Measurements from ENCODE around the gene PARD6B. TPM values are rescaled to one million over a fixed set of nuclear protein-coding genes. Genes with fewer than 3 reads are reported as not detected.
"Not testable (repeated sequence)": the region's sequence is repeated elsewhere in the genome, so short reads cannot be mapped to it uniquely, and the experiment has no call there.

PARD6B gene
- total RNA-seq, 1 donor from 2014 or later: 0.97 TPM

DNA sequence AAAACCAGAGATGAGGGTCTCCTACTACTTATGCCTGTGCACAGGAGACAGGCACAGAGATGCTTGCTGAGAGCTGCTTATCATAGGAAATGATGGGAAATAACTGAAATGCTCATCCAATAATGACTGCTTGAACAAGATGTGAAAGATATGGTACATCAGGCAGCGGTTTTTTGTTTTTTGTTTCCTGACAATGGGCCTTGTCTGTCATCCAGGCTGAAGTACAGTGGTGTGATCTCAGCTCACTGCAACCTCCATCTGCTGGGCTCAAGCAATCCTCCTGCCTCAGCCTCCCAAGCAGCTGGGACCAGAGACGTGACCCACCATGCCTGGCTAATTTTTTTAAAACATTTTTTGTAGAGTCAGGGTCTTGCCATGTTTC, 38.8 kb upstream of the PARD6B start:
- peaks cover 51% of the 10 kb centered on the region for H3K27me3 Mint-ChIP-seq (ENCODE audit: unreplicated experiment)
- DNase-seq (ENCODE audit: extremely low spot score, unreplicated experiment): no peak
- H3K4me1 Mint-ChIP-seq (ENCODE audit: unreplicated experiment): peaks cover 28% of the 10 kb centered on the region
- no peaks in the 10 kb centered on the region for H3K9me3 Mint-ChIP-seq (ENCODE audit: unreplicated experiment)
- H3K27ac Mint-ChIP-seq (ENCODE audit: unreplicated experiment): no peak overlapping the region
- H3K4me3 Mint-ChIP-seq (ENCODE audit: unreplicated experiment): no peak overlapping the region
- H3K36me3 Mint-ChIP-seq (ENCODE audit: unreplicated experiment): no peaks in the 10 kb centered on the region
- TF ChIP-seq, protein P1, sequence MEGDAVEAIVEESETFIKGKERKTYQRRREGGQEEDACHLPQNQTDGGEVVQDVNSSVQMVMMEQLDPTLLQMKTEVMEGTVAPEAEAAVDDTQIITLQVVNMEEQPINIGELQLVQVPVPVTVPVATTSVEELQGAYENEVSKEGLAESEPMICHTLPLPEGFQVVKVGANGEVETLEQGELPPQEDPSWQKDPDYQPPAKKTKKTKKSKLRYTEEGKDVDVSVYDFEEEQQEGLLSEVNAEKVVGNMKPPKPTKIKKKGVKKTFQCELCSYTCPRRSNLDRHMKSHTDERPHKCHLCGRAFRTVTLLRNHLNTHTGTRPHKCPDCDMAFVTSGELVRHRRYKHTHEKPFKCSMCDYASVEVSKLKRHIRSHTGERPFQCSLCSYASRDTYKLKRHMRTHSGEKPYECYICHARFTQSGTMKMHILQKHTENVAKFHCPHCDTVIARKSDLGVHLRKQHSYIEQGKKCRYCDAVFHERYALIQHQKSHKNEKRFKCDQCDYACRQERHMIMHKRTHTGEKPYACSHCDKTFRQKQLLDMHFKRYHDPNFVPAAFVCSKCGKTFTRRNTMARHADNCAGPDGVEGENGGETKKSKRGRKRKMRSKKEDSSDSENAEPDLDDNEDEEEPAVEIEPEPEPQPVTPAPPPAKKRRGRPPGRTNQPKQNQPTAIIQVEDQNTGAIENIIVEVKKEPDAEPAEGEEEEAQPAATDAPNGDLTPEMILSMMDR (IDR thresholded peaks at IDR 0.05): no peak

DNA sequence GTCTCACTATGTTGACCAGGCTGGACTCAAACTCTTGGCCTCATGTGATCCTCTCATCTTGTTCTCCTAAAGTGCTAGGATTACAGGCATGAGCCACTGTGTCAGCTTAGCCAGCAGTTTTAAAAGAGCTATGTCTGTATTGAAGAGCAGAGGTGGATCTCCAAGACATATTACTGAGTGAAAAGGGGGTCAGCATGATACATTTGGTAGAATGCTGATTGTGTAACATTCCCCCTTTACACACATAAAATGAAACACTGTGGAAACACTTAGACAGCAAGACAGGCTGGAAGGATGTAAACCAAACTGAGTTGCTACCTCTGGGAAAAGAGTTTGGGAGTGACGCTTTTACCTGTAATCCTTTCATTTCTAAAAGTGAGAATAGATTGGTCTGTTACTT, 38.4 kb upstream of the PARD6B start:
- no peak overlapping the region for H3K27ac Mint-ChIP-seq (ENCODE audit: unreplicated experiment)
- H3K4me3 Mint-ChIP-seq (ENCODE audit: unreplicated experiment): no peak overlapping the region
- TF ChIP-seq, protein P1 (IDR thresholded peaks at IDR 0.05): no peak
- no peak for DNase-seq (ENCODE audit: extremely low spot score, unreplicated experiment)
- no peaks in the 10 kb centered on the region for H3K36me3 Mint-ChIP-seq (ENCODE audit: unreplicated experiment)
- peaks cover 54% of the 10 kb centered on the region for H3K27me3 Mint-ChIP-seq (ENCODE audit: unreplicated experiment)
- peaks cover 28% of the 10 kb centered on the region for H3K4me1 Mint-ChIP-seq (ENCODE audit: unreplicated experiment)
- H3K9me3 Mint-ChIP-seq (ENCODE audit: unreplicated experiment): no peaks in the 10 kb centered on the region

DNA sequence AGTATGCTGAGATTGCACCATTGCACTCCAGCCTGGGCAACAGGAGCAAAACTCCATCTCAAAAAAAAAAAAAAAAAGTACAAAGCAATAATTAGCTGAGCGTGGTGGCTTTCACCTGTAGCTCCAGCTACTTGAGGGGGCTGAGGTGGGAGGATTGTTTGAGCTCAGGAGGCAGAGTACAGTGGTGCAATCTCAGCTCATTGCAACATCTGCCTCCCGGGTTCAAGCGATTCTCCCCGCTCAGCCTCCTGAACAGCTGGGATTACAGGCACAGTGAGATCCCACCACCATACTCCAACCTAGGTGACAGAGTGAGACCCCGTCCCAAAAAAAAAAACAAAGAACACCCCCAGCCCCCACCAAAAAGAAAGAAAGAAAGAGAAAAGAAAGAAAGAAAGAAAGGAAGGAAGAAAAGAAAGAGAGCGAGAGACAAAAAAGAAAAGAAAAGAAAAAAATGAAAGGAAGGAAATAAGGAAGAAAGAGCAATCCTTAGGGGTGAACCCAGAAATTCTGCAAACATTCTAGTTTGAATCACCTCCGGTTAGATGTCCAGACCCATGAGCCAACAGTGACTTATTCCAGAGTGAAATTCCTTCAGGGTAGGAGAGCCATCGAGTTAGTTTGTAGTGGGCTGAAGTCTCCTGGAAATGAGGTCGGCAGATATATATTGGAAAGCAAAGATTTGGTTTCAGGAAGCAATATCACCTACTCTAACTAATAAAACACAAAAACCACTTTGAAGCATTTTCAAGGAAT, 36.8 kb upstream of the PARD6B start:
- DNase-seq (ENCODE audit: extremely low spot score, unreplicated experiment): no peak
- H3K27ac Mint-ChIP-seq (ENCODE audit: unreplicated experiment): no peak overlapping the region
- H3K9me3 Mint-ChIP-seq (ENCODE audit: unreplicated experiment): no peaks in the 10 kb centered on the region
- peaks cover 49% of the 10 kb centered on the region for H3K27me3 Mint-ChIP-seq (ENCODE audit: unreplicated experiment)
- H3K4me3 Mint-ChIP-seq (ENCODE audit: unreplicated experiment): no peak overlapping the region
- peaks cover 26% of the 10 kb centered on the region for H3K4me1 Mint-ChIP-seq (ENCODE audit: unreplicated experiment)
- no peaks in the 10 kb centered on the region for H3K36me3 Mint-ChIP-seq (ENCODE audit: unreplicated experiment)
- TF ChIP-seq, protein P1 (IDR thresholded peaks at IDR 0.05): no peak

DNA sequence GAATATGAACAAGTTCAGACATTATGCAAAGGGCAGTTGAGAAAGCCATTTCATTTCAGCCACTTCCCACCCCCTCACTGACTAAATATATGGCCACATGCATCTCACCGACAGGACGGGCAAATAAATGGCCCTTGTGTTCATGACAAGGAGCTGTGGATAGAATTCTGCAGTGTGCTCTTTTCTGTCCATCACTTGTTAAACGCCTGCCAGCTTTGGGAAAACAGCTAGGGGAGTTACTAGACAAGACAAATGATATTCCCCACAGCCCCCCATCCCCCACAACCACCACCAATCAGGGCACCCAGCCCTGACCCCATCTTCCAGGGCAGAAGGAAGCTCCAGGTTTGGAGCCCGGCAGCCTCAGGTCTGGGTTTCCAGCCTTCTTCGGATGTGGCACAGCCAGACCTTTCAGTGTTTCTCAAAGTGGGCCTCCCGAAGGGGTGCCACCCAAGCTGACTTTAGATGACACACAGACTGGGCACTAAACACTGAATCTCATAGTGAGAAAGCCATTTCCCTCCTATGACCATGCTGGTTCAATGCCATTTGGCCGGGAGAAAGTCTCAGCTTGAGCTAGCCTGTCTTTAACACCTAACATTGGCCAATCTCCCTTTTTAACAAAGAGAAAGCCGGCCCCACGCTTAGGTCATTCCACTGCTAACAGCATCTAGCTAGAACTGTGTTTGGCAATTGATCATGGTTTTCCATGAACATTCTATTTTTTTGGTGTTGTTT, 36.1 kb upstream of the PARD6B start:
- H3K4me3 Mint-ChIP-seq (ENCODE audit: unreplicated experiment): no peak overlapping the region
- peaks cover 19% of the 10 kb centered on the region for H3K4me1 Mint-ChIP-seq (ENCODE audit: unreplicated experiment)

DNA sequence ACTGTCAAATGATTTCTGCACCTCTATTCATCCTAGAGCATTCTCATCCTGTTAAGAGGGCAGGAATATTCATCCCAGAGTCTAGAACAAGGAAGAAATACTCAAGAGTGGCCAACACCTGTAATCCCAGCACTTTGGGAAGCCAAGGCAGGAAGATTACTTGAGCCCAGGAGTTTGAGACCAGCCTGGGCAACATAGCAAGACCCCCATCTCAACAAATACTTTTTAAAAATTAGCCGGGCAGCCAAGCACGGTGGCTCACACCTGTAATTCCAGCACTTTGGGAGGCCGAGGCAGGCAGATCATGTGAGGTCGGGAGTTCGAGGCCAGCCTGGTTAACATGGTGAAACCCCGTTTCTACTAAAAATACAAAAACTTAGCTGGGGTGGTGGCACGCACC, 33.1 kb upstream of the PARD6B start:
- H3K36me3 Mint-ChIP-seq (ENCODE audit: unreplicated experiment); H3K27ac Mint-ChIP-seq (ENCODE audit: unreplicated experiment); DNase-seq (ENCODE audit: extremely low spot score, unreplicated experiment); H3K9me3 Mint-ChIP-seq (ENCODE audit: unreplicated experiment); H3K4me3 Mint-ChIP-seq (ENCODE audit: unreplicated experiment): not testable (repeated sequence)
- Mint-ChIP-seq H3K27me3 (ENCODE audit: unreplicated experiment) (peaks cover 26% of the 10 kb centered on the region), H3K4me1 (ENCODE audit: unreplicated experiment) (peaks cover 20% of the 10 kb centered on the region)

More for the DNA sequence above, 36.1 kb upstream of the PARD6B start:
- TF ChIP-seq, protein P1 (IDR thresholded peaks at IDR 0.05): no peak
- no peak for DNase-seq (ENCODE audit: extremely low spot score, unreplicated experiment)
- Mint-ChIP-seq H3K27me3 (ENCODE audit: unreplicated experiment) (peaks cover 48% of the 10 kb centered on the region), H3K27ac (ENCODE audit: unreplicated experiment) (no peak overlapping the region), H3K36me3 (ENCODE audit: unreplicated experiment) (no peaks in the 10 kb centered on the region), H3K9me3 (ENCODE audit: unreplicated experiment) (no peaks in the 10 kb centered on the region)

Measured in osteocyte (in vitro differentiated cells).